HepG2 (cell line): ENCODE results near the gene ANO10.

Source experiments
- CREB1 ChIP-seq, 2 experiments: fragments of 450-650 bp in 1 of 2; IDR thresholded peaks; 2 replicates each; pipeline ENCODE4 v1.6.1; 2016 to 2017; ENCODE audit warnings: control low read depth in 1 of 2, mild to moderate bottlenecking in 1 of 2, missing compliant biosample characterization in 1 of 2, missing genetic modification characterization in 1 of 2
- DPF2 ChIP-seq: sonication (generic); formaldehyde crosslinking; IDR thresholded peaks from 2 replicates; pipeline ENCODE4 v1.4.0; 2020; ENCODE audit warnings: mild to moderate bottlenecking, low read depth, missing genetic modification reagents, borderline replicate concordance
- EZH2 ChIP-seq: conservative IDR thresholded peaks from 2 replicates; pipeline ENCODE4 v1.6.1; 2012; ENCODE audit warnings: mild to moderate bottlenecking, low read depth, low read length, moderate library complexity
- KAT7 ChIP-seq: IDR thresholded peaks from 2 replicates; pipeline ENCODE4 v1.6.1; 2018; ENCODE audit warnings: borderline replicate concordance, missing compliant biosample characterization
- NFE2L2 ChIP-seq: fragments of 150-350 bp; IDR thresholded peaks from 2 replicates; pipeline ENCODE4 v1.6.1; 2014; ENCODE audit warnings: low read length
- POLR2A ChIP-seq, 2 experiments: IDR thresholded peaks; 2 replicates each; pipeline ENCODE4 v1.6.1; 2011; ENCODE audit warnings: low read depth in 2 of 2, low read length in 2 of 2, mild to moderate bottlenecking in 1 of 2, moderate library complexity in 1 of 2; ENCODE audit not compliant: insufficient read depth in 1 of 2
- POLR2AphosphoS5 ChIP-seq: IDR thresholded peaks from 2 replicates; pipeline ENCODE4 v1.6.1; 2012; ENCODE audit warnings: low read depth, low read length
- SMC3 ChIP-seq: IDR thresholded peaks from 2 replicates; pipeline ENCODE4 v1.6.1; 2011; ENCODE audit warnings: low read length, improper control_type of control experiment
- TF ChIP-seq, protein P1 (sequence below): sonication (generic); formaldehyde crosslinking; IDR thresholded peaks from 2 replicates; pipeline ENCODE4 v1.4.0; 2020; ENCODE audit warnings: missing genetic modification reagents, borderline replicate concordance
- TF ChIP-seq, protein P2 (sequence below): sonication (generic); formaldehyde crosslinking; IDR thresholded peaks from 2 replicates; pipeline ENCODE4 v1.4.0; 2020; ENCODE audit warnings: missing genetic modification reagents

DNA sequence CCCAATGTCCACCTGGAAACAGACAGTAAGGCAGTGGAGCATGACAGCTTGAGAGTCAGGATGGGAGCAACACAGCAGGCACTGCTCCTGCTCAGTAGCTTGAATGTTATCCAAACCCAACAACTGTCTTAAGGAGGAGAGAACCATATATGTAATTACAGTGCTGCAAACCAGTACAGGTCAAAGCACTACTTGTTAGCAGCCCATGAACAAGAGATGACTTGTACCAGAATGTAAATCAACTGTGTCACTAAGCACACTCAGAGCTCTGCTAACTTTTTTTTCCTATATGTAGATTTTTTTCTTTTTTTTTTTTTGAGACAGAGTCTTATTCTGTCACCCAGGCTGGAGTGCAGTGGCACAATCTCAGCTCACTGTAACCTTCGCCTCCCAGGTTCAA, 87.1 kb downstream of the ANO10 start:
- TF ChIP-seq, protein P1, sequence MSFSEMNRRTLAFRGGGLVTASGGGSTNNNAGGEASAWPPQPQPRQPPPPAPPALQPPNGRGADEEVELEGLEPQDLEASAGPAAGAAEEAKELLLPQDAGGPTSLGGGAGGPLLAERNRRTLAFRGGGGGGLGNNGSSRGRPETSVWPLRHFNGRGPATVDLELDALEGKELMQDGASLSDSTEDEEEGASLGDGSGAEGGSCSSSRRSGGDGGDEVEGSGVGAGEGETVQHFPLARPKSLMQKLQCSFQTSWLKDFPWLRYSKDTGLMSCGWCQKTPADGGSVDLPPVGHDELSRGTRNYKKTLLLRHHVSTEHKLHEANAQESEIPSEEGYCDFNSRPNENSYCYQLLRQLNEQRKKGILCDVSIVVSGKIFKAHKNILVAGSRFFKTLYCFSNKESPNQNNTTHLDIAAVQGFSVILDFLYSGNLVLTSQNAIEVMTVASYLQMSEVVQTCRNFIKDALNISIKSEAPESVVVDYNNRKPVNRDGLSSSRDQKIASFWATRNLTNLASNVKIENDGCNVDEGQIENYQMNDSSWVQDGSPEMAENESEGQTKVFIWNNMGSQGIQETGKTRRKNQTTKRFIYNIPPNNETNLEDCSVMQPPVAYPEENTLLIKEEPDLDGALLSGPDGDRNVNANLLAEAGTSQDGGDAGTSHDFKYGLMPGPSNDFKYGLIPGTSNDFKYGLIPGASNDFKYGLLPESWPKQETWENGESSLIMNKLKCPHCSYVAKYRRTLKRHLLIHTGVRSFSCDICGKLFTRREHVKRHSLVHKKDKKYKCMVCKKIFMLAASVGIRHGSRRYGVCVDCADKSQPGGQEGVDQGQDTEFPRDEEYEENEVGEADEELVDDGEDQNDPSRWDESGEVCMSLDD (CRISPR knock-in tag), result no peak
- TF ChIP-seq EZH2 (no peak), DPF2 (CRISPR knock-in tag) (no peak), NFE2L2 (no peak), KAT7 (CRISPR knock-in tag) (no peak), POLR2A (IDR thresholded peaks at IDR 0.05; ENCODE audit: insufficient read depth in 1 of 2, low read depth in 2 of 2, low read length in 2 of 2) (no peak), CREB1 (IDR thresholded peaks at IDR 0.05) (no peak), CREB1 (CRISPR knock-in tag; IDR thresholded peaks at IDR 0.05) (no peak), SMC3 (no peak), POLR2AphosphoS5 (no peak)
- TF ChIP-seq, protein P2, sequence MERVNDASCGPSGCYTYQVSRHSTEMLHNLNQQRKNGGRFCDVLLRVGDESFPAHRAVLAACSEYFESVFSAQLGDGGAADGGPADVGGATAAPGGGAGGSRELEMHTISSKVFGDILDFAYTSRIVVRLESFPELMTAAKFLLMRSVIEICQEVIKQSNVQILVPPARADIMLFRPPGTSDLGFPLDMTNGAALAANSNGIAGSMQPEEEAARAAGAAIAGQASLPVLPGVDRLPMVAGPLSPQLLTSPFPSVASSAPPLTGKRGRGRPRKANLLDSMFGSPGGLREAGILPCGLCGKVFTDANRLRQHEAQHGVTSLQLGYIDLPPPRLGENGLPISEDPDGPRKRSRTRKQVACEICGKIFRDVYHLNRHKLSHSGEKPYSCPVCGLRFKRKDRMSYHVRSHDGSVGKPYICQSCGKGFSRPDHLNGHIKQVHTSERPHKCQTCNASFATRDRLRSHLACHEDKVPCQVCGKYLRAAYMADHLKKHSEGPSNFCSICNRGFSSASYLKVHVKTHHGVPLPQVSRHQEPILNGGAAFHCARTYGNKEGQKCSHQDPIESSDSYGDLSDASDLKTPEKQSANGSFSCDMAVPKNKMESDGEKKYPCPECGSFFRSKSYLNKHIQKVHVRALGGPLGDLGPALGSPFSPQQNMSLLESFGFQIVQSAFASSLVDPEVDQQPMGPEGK, result no peak
